MM.1S (cell line): Measurements from ENCODE around the gene HSF4.

Experiments used
- DNase-seq: peaks from one replicate; pipeline ENCODE4 v3.0.0-alpha.2; 2015
- H2AFZ ChIP-seq: fragments of 300-600 bp; sonication (generic); 2 replicates; pipeline ENCODE4 v1.6.0; 2016; ENCODE audit warnings: antibody characterized with exemption, low read length
- H3F3A ChIP-seq: fragments of 300-600 bp; sonication (generic); 2 replicates; pipeline ENCODE4 v1.6.1; 2016; ENCODE audit warnings: mild to moderate bottlenecking, antibody characterized with exemption, low read length, moderate library complexity, mixed read lengths; ENCODE audit not compliant: insufficient read depth
- H3K27ac ChIP-seq: fragments of 300-600 bp; sonication (generic); 2 replicates; pipeline ENCODE4 v1.5.1; 2016; ENCODE audit warnings: mild to moderate bottlenecking, low read length
- H3K27me3 ChIP-seq: fragments of 300-600 bp; sonication (generic); replicated peaks from 2 replicates; pipeline ENCODE4 v1.6.0; 2016; ENCODE audit warnings: low read length; ENCODE audit not compliant: insufficient read depth
- H3K36me3 ChIP-seq: fragments of 300-600 bp; sonication (generic); replicated peaks from 2 replicates; pipeline ENCODE4 v1.6.1; 2016; ENCODE audit warnings: mild to moderate bottlenecking, low read length, mixed read lengths; ENCODE audit not compliant: insufficient read depth
- H3K4me1 ChIP-seq: fragments of 300-600 bp; sonication (generic); 2 replicates; pipeline ENCODE4 v1.6.1; 2016; ENCODE audit warnings: low read length, mixed read lengths
- H3K4me2 ChIP-seq: fragments of 300-600 bp; sonication (generic); 2 replicates; pipeline ENCODE4 v1.6.0; 2016; ENCODE audit warnings: low read depth, low read length
- H3K4me3 ChIP-seq: fragments of 300-600 bp; sonication (generic); 2 replicates; pipeline ENCODE4 v1.5.1; 2016; ENCODE audit warnings: low read length, mixed read lengths
- H3K79me2 ChIP-seq: fragments of 300-600 bp; sonication (generic); 2 replicates; pipeline ENCODE4 v1.6.1; 2016; ENCODE audit warnings: mixed run types, low read length, mixed read lengths
- H3K9ac ChIP-seq: fragments of 300-600 bp; sonication (generic); 2 replicates; pipeline ENCODE4 v1.6.1; 2016; ENCODE audit warnings: low read length, mixed read lengths
- H3K9me2 ChIP-seq: fragments of 300-600 bp; sonication (generic); replicated peaks from 2 replicates; pipeline ENCODE4 v1.6.1; 2016; ENCODE audit warnings: mild to moderate bottlenecking, low read length, mixed read lengths; ENCODE audit not compliant: insufficient read depth
- H3K9me3 ChIP-seq: fragments of 300-600 bp; sonication (generic); replicated peaks from 2 replicates; pipeline ENCODE4 v1.6.1; 2016; ENCODE audit warnings: mild to moderate bottlenecking, low read length, mixed read lengths; ENCODE audit not compliant: insufficient read depth
- H4K20me1 ChIP-seq: fragments of 300-600 bp; sonication (generic); 2 replicates; pipeline ENCODE4 v1.6.1; 2016; ENCODE audit warnings: mild to moderate bottlenecking, low read length, moderate library complexity, mixed read lengths; ENCODE audit not compliant: insufficient read depth
- EZH2 ChIP-seq: fragments of 300-600 bp; sonication (generic); optimal IDR thresholded peaks from 2 replicates; pipeline ENCODE3; 2017; ENCODE audit warnings: low read depth, mild to moderate bottlenecking, antibody characterized with exemption, low read length, mixed read lengths
- EZH2phosphoT487 ChIP-seq: fragments of 300-600 bp; sonication (generic); IDR thresholded peaks from 2 replicates; pipeline ENCODE4 v1.6.1; 2018; ENCODE audit warnings: antibody characterized with exemption, low read length
- TF ChIP-seq, protein P1 (sequence below): fragments of 300-600 bp; sonication (generic); IDR thresholded peaks from 2 replicates; pipeline ENCODE4 v1.5.1; 2016; ENCODE audit warnings: antibody characterized with exemption, low read length, mixed read lengths

The HSF4 gene

GRCh38 chr16:67190041-67190440, 25.5 kb downstream of the HSF4 start, which contains the start of gene EXOC3L1:
Gene EXOC3L1 (minus strand): TSS chr16:67190136. CDS start chr16:67189676, 460 bp downstream.
- Histone ChIP-seq H3K9me2 (no peaks in the 10 kb centered on the region), H3K9me3 (no peaks in the 10 kb centered on the region), H3K27me3 (peaks cover 13% of the 10 kb centered on the region), H3K27ac (no peak within 1 kb of the TSS), H3K9ac (no peak within 1 kb of the TSS), H3K4me3 (no peak within 1 kb of the TSS), H4K20me1 (no peaks in the 10 kb centered on the region), H3K4me2 (no peak within 1 kb of the TSS), H2AFZ (no peak within 1 kb of the TSS), H3K36me3 (peaks cover 5% of the 10 kb centered on the region; the same call in 1 of the 2 replicates), H3K4me1 (peaks cover 11% of the 10 kb centered on the region), H3F3A (no peaks in the 10 kb centered on the region), H3K79me2 (peaks cover 30% of the 10 kb centered on the region)
- TF ChIP-seq EZH2phosphoT487 (no peak), EZH2 (no peak)
- TF ChIP-seq, protein P1, sequence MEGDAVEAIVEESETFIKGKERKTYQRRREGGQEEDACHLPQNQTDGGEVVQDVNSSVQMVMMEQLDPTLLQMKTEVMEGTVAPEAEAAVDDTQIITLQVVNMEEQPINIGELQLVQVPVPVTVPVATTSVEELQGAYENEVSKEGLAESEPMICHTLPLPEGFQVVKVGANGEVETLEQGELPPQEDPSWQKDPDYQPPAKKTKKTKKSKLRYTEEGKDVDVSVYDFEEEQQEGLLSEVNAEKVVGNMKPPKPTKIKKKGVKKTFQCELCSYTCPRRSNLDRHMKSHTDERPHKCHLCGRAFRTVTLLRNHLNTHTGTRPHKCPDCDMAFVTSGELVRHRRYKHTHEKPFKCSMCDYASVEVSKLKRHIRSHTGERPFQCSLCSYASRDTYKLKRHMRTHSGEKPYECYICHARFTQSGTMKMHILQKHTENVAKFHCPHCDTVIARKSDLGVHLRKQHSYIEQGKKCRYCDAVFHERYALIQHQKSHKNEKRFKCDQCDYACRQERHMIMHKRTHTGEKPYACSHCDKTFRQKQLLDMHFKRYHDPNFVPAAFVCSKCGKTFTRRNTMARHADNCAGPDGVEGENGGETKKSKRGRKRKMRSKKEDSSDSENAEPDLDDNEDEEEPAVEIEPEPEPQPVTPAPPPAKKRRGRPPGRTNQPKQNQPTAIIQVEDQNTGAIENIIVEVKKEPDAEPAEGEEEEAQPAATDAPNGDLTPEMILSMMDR = no peak
- no peak for DNase-seq

DNA sequence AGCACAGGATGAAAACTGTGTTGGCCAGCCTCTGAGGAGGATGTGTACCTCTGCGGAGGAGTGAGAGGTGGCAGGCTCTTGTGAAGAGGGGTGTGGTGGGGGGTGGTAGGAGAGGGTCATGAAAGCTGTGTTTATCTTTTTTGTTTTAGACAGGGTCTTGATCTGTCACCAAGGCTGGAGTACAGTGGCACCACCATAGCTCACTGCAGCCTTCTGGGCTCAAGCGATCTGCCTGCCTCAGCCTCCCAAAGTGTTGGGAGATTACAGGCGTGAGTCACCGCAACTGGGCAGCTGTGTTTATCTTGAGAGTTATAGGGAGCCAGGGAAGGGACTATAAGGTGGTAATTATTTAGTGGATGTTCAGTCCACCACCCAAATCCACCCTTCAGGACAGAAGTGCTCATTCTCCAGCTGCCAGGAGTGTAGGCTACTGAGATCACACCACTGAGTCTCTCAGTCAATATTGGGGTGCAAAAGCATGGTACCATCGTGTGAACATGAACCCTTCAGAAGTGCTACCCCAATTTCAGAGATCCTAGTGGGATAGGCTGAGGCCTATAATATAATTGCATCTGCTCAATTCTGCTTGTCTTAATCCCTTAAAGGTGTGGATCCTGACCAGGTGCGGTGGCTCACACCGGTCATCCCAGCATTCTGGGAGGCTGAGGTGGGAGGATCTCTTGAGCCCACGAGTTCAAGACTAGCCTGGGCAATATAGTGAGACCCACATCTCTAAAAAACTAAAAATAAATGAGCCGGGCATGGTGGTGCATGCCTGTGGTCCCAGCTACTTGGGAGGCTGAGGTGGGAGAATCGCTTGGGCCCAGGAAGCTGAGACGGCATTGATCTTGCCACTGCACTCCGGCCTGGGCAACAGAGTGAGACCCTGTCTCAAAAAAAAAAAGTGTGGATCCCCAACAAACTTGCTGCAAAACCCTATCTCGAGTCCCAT, 26.2 kb downstream of the HSF4 start:
- Histone ChIP-seq H3K9me3 (no peaks in the 10 kb centered on the region), H4K20me1 (no peaks in the 10 kb centered on the region), H2AFZ (peak overlapping the region; percentile 54; the same call in 1 of the 2 replicates), H3K4me3 (no peak overlapping the region), H3K4me2 (no peak overlapping the region), H3K9ac (no peak overlapping the region), H3K79me2 (peaks cover 36% of the 10 kb centered on the region), H3K36me3 (peaks cover 5% of the 10 kb centered on the region; the same call in 1 of the 2 replicates), H3K27me3 (peaks cover 13% of the 10 kb centered on the region), H3K4me1 (peaks cover 9% of the 10 kb centered on the region; the same call in 1 of the 2 replicates), H3K9me2 (no peaks in the 10 kb centered on the region), H3K27ac (no peak overlapping the region), H3F3A (no peaks in the 10 kb centered on the region)
- DNase-seq = no peak
- no peak for TF ChIP-seq EZH2phosphoT487
- TF ChIP-seq EZH2 = no peak
- TF ChIP-seq, protein P1 = no peak

DNA sequence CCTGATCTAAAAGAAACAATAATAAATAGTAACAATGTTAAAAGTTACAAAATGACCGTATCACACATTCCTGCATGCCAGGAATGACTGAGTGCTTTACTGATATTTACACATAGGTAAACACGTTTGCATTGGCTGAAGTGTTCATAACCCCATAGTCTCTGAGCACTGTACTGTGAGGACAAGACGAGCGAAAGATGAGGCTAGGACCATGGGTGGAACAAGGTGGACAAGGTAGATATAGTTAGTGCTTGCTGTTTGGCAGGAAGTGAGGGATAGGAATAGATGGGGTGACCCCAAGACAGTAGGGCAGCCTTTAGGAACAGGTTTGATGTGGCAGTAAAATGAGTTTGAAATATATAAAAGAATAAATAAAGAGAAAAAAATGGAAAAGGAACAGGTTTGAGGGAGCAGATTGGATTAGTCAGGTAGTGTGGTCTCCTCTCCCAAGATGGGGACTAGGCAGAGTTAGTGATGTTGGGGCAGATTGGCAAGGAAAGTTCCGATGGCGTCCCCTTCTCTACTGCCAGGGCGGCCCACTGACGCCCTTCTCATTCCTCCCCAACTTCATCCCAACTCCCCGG, 27.0 kb downstream of the HSF4 start:
- peaks cover 42% of the 10 kb centered on the region for H3K79me2 ChIP-seq
- H3K36me3 ChIP-seq = peaks cover 10% of the 10 kb centered on the region; the same call in 1 of the 2 replicates
- H3K9me2 ChIP-seq = no peaks in the 10 kb centered on the region
- no peaks in the 10 kb centered on the region for H4K20me1 ChIP-seq
- peak overlapping the region; percentile 54 for H2AFZ ChIP-seq
- H3K4me2 ChIP-seq = peak overlapping the region; percentile 45
- peaks cover 9% of the 10 kb centered on the region; the same call in 1 of the 2 replicates for H3K4me1 ChIP-seq
- H3K27me3 ChIP-seq = peaks cover 5% of the 10 kb centered on the region; the same call in 1 of the 2 replicates
- no peaks in the 10 kb centered on the region for H3K9me3 ChIP-seq
- H3K9ac ChIP-seq = no peak overlapping the region; the same call in 1 of the 2 replicates
- H3F3A ChIP-seq = no peaks in the 10 kb centered on the region
- H3K4me3 ChIP-seq = peak overlapping the region; percentile 40; the same call in 1 of the 2 replicates
- no peak for DNase-seq
- H3K27ac ChIP-seq = no peak overlapping the region
- no peak for TF ChIP-seq EZH2
- TF ChIP-seq EZH2phosphoT487 = no peak
- TF ChIP-seq, protein P1 = no peak
